HUES64 (cell line): Measurements from ENCODE around the gene RECQL5.
"Not testable (repeated sequence)": the region's sequence is repeated elsewhere in the genome, so short reads cannot be mapped to it uniquely, and the experiment has no call there.

Experiments used
- H3K27ac ChIP-seq: 2 replicates; pipeline ENCODE4 v1.7.0; 2013; ENCODE audit warnings: low read depth, low read length, inconsistent platforms
- H3K27me3 ChIP-seq: 2 replicates; pipeline ENCODE4 v1.6.1; 2013; ENCODE audit warnings: mild to moderate bottlenecking, low read length; ENCODE audit not compliant: insufficient read depth
- H3K36me3 ChIP-seq: 2 replicates; pipeline ENCODE4 v1.6.1; 2013; ENCODE audit warnings: mild to moderate bottlenecking, low read length; ENCODE audit not compliant: insufficient read depth
- H3K4me1 ChIP-seq: 2 replicates; pipeline ENCODE4 v1.6.1; 2013; ENCODE audit warnings: mild to moderate bottlenecking, low read length, moderate library complexity; ENCODE audit not compliant: insufficient read depth
- H3K4me3 ChIP-seq: 2 replicates; pipeline ENCODE4 v1.5.1; 2013; ENCODE audit warnings: mild to moderate bottlenecking, low read length, moderate library complexity
- H3K9ac ChIP-seq: 2 replicates; pipeline ENCODE4 v1.6.1; 2013; ENCODE audit warnings: mild to moderate bottlenecking, low read depth, low read length
- H3K9me3 ChIP-seq: 2 replicates; pipeline ENCODE4 v1.6.1; 2013; ENCODE audit warnings: low read depth, low read length; ENCODE audit not compliant: insufficient read depth
- WGBS: fragments of 150-250, 120-280 bp; methylation state at CpG from one replicate; pipeline ENCODE4 v1.1.7; 2013; ENCODE audit warnings: missing lambda C conversion rate; 5-methylcytosine and 5-hydroxymethylcytosine counted together

The RECQL5 gene

DNA sequence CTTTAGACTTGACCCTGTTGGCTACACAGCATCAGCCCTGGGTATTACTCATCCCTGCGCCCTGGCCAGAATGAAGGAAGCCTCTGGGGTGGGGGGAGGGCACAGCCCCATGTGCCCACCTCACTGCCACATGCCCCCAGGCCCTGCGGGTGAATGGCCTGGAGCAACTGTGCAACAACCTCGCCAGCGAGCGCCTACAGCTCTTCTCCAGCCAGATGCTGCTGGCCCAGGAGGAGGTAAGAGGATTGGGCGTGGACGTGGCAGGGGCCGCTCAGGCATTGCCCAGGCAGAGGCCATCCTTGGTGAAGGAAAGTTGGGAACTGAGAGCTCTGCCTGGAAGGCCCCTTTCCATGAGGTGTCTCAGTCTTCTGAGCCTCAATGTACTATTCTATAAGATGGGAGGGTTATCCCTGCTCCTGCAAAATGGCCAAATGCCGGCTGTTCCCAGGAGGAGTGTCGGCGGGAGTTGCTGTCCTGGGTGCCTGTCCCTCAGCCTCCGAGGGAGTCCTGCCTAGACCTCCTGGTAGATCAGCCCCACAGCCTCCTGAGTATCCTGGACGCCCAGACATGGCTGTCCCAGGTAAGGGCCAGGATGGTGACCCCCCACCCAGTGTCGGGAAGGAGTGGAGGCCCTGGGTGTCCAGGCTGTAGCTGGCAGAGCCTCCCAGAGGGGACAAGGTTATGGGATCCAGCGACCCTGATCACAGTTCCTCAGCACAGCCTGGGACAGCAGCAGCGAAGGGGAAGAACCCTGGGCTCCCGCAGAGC is 70.5 kb downstream of the RECQL5 start:
- H3K9me3 ChIP-seq, result no peaks in the 10 kb centered on the region
- H3K36me3 ChIP-seq, result no peaks in the 10 kb centered on the region
- no peak overlapping the region for H3K4me3 ChIP-seq
- no peak overlapping the region for H3K27ac ChIP-seq
- no peak overlapping the region for H3K9ac ChIP-seq
- H3K27me3 ChIP-seq, result no peaks in the 10 kb centered on the region
- no peaks in the 10 kb centered on the region for H3K4me1 ChIP-seq
- 91% methylated on average over 17 of the region's 17 CpGs for WGBS

DNA sequence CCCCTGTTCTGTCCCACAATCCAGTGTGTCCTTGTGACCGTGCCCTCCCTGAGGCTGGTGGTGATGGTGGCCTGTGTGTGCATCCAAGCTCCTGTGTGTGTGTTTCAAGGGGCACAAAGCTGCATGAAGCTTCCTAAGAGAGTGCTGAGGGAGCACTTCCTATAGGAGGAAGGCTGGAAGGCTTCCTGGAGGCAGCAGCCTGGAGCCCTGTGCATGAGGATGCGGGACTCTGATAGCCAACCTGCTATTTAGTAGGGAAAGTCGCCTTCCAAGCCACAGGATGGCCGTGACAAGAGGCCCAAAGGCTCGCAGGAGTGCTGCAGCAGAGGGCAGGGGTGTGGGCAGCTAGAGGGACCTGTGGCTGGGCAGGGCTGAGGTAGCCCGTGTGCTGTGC is 71.0 kb downstream of the RECQL5 start:
- Histone ChIP-seq H3K9me3 (no peaks in the 10 kb centered on the region), H3K27ac (no peak overlapping the region), H3K4me3 (no peak overlapping the region), H3K36me3 (no peaks in the 10 kb centered on the region), H3K9ac (no peak overlapping the region), H3K27me3 (no peaks in the 10 kb centered on the region), H3K4me1 (no peaks in the 10 kb centered on the region)
- 89% methylated on average over 6 of the region's 6 CpGs for WGBS

DNA sequence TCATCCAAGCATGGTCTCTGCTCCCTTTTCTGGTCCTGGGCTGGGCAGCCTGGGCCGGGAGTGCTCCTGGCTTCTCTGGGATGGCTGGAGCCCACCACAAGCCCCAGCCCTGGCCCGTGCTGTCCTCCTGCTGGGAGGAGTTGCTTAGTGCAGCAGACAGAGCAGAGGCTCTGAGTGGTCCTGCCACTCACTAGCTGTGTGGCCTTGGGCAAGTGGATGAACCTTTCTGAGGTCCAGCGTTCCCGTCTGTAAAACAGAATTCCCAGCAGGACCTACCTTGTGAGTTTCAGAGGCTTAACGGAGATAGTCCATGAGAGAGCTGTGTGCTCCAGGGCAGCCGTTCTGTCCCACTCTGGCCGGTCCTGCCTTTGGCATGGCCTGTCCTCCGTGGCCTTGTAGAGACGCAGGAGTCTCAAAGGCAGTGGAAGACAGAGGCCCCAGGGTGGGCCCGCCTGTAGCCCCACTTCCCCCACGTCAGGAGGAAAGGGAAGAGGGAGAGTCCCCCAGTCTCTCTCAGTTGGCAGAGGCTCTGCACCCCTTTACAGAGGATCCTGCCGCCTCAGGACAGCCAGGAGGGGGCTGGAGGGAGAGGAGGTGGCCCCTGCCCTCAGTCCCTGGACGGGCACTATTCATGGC is 71.6 kb downstream of the RECQL5 start:
- H3K9me3 ChIP-seq, result no peaks in the 10 kb centered on the region
- H3K27ac ChIP-seq, result no peak overlapping the region
- peaks cover under 1% of the 10 kb centered on the region; the same call in 1 of the 2 replicates for H3K27me3 ChIP-seq
- no peak overlapping the region for H3K4me3 ChIP-seq
- no peaks in the 10 kb centered on the region for H3K36me3 ChIP-seq
- WGBS, result 86% methylated on average over 13 of the region's 13 CpGs
- no peaks in the 10 kb centered on the region for H3K4me1 ChIP-seq
- H3K9ac ChIP-seq, result no peak overlapping the region

DNA sequence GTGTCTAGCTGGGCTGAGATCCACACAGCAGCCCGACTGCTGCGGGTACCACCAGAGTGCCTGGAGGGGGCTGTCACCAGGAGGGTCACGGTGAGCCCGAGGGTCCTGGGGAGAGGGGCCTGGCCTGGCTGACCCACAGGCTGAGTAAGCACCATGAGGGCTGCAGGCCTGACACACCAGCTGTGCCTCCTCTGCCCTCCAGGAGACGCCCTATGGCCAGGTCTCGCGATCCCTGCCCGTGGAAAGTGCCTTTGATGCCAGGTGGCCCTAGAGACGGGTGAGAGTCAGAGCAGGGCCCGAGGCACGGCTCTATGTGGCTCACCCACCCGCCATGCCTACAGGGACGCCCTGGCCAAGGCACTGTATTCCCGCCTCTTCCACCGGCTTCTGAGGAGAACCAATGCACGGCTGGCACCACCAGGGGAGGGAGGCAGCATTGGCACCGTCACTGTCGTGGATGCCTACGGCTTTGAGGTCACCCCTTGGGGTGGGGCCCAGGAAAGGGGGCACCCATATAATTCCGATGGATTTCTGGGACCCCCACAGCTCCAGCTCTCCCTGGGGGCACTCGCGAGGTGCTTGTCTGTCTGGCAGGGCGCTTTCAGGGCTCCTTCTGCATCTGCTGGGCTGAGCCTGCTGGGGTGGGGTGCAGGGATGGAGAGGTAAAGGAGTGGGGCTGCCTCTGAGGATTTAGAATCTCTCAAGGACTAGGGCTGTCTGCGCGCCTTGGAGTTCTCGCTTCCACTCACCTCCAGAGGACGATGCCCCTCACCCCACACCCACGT is 72.3 kb downstream of the RECQL5 start:
- H3K27me3 ChIP-seq, result peaks cover 7% of the 10 kb centered on the region
- H3K36me3 ChIP-seq, result no peaks in the 10 kb centered on the region
- H3K4me1 ChIP-seq, result no peaks in the 10 kb centered on the region
- no peak overlapping the region for H3K27ac ChIP-seq
- H3K9me3 ChIP-seq, result no peaks in the 10 kb centered on the region
- WGBS, result 89% methylated on average over 28 of the region's 28 CpGs
- no peak overlapping the region for H3K9ac ChIP-seq
- H3K4me3 ChIP-seq, result no peak overlapping the region

DNA sequence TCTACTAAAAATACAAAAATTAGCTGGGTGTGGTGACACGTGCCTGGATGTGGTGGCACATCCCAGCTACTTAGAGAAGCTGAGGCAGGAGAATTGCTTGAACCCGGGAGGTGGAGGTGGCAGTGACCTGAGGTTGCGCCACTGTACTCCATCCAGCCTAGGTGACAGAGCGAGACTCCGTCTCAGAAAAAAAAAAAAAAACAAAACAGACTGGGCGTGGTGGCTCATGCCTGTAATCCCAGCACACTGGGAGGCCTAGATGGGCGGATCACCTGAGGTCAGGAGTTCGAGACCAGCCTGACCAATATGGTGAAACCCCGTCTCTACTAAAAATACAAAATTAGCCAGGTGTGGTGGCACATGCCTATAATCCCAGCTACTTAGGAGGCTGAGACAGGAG is 73.5 kb downstream of the RECQL5 start:
- 94% methylated on average over 9 of the region's 9 CpGs for WGBS
- not testable (repeated sequence) for H3K4me3 ChIP-seq, H3K9ac ChIP-seq, H3K27ac ChIP-seq, H3K4me1 ChIP-seq, H3K36me3 ChIP-seq, H3K9me3 ChIP-seq
- H3K27me3 ChIP-seq, result peaks cover 16% of the 10 kb centered on the region

DNA sequence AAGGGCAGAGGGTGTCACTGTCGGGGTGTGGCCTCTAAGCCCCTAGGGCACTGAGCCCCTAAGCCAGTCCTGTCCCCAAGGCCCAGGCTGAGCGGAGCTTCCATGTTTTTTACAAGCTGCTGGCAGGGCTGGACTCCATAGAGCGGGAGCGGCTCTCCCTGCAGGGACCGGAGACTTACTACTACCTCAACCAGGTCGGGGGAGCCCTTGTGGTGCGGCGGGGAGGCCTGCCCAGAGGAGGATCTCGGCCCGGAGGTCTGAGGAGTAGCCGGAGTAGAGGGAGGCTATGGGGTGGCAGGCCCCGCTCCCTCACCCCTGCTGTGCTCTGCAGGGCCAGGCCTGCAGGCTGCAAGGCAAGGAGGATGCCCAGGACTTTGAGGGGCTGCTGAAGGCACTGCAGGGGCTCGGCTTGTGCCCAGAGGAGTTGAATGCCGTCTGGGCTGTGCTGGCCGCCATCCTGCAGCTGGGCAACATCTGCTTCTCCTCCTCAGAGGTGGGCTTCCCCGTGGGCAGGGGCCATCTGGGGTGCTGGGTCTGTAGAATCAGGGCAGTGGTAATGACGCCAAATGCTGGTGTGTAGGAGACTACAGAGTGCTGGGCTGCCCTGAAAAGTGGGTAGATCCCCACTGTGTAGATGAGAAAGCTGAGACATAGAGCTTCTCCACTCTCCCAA is 74.5 kb downstream of the RECQL5 start:
- peaks cover 25% of the 10 kb centered on the region for H3K27me3 ChIP-seq
- H3K9me3 ChIP-seq, result no peaks in the 10 kb centered on the region
- no peak overlapping the region for H3K4me3 ChIP-seq
- H3K27ac ChIP-seq, result no peak overlapping the region
- no peak overlapping the region for H3K9ac ChIP-seq
- H3K36me3 ChIP-seq, result no peaks in the 10 kb centered on the region
- 89% methylated on average over 16 of the region's 17 CpGs for WGBS
- peaks cover under 1% of the 10 kb centered on the region for H3K4me1 ChIP-seq

DNA sequence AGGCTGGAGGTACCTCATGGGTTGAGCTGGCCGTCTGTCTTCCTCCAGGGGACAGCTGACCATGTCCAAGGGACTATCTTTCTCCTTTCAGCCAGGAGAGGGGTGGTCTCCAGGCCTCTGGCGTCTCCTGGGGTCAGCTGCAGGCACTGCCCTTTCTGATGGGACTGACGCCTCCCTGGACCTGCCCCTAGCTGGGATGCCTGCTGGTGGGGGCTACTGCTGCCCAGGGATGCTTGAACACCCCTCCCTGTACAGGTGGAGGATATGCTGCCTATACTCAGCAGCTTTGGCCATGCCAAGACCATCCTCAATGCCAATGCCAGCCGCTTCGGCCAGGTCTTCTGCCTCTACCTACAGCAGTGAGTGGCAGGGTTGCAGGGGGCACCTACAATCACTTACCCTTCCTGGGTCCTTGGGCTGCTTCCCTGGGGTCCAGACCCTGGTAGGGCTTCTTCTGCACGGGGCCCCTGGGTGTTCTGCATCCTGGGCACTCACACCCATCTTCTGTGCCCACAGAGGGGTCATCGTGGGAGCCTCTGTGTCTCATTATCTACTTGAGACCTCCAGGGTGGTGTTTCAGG is 75.1 kb downstream of the RECQL5 start:
- Histone ChIP-seq H3K36me3 (no peaks in the 10 kb centered on the region), H3K4me1 (peaks cover 4% of the 10 kb centered on the region), H3K9me3 (no peaks in the 10 kb centered on the region), H3K27me3 (peaks cover 31% of the 10 kb centered on the region), H3K27ac (no peak overlapping the region), H3K4me3 (no peak overlapping the region), H3K9ac (no peak overlapping the region)
- 87% methylated on average over 7 of the region's 7 CpGs for WGBS

DNA sequence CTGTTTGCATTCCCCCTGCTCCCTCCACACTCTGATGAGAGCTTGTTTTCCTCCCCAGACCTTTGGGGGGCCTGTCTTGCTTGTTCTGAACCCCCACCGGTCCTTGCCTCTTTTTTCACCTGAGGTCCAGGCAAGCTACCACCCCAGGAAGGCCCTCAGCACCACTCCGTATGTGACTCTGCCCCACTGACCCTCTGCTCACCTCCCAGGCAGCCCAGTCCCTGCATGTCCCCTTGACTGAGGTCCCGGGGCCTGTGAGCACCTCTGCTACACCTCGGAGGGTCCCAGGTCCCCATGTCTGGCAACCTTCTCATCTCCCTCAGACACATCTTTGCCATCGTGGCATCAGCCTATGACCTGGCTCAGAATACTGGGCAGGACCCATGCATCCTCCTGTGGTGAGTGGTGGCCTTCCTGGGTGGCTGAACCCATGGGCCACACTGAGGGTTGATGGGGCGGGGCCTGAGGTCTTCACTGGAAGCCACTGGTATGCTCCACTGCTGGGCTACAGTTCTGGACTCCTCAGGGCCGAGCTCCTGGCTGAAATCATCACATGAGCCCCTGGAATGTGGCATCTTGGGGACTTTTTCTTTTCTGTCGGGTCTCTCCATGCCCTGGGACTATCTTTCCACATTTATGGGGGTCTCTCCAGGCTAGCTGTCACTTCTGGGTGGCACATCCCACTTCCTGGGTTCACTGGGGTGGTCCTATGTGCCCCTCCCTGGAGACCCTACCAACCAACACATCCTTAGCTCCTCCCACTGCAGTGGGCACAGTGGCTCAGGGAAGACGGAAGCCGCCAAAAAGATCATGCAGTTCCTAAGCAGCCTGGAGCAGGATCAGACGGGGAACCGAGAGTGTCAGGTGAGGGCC is 75.9 kb downstream of the RECQL5 start:
- Histone ChIP-seq H3K36me3 (no peaks in the 10 kb centered on the region), H3K9me3 (0 out of 2 replicates have a peak, but pooled peaks cover under 1% of the 10 kb centered on the region), H3K27me3 (peaks cover 31% of the 10 kb centered on the region), H3K9ac (no peak overlapping the region), H3K4me3 (no peak overlapping the region), H3K27ac (no peak overlapping the region), H3K4me1 (peaks cover 4% of the 10 kb centered on the region)
- WGBS, result 88% methylated on average over 12 of the region's 12 CpGs

DNA sequence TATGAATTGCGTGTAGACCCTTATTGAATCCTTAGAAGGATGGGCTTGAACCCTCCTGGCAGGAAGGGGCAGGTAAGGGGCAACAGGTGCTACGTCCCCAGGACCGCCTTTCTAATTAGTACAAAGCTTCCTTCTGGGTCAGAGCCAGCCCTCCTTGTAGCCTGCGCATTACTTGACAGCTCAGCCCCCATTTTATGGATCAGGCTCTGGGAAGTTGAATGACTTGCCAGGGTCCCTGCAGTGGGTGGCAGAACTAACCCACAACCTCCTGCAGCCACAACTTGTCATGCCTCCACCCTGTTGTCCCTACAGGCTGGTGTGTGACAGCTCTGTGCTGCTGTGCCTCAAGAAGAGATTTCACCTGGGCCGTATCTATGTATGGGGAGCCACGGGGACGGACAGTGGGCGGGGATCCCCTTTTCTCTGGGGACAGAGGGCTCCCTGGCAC is 76.6 kb downstream of the RECQL5 start:
- 93% methylated on average over 8 of the region's 8 CpGs for WGBS
- H3K4me1 ChIP-seq, result peaks cover 4% of the 10 kb centered on the region
- H3K27me3 ChIP-seq, result peaks cover 31% of the 10 kb centered on the region
- H3K4me3 ChIP-seq, result no peak overlapping the region; the same call in 1 of the 2 replicates
- H3K36me3 ChIP-seq, result no peaks in the 10 kb centered on the region
- no peak overlapping the region for H3K27ac ChIP-seq
- peaks cover 5% of the 10 kb centered on the region; the same call in 1 of the 2 replicates for H3K9me3 ChIP-seq
- no peak overlapping the region for H3K9ac ChIP-seq

DNA sequence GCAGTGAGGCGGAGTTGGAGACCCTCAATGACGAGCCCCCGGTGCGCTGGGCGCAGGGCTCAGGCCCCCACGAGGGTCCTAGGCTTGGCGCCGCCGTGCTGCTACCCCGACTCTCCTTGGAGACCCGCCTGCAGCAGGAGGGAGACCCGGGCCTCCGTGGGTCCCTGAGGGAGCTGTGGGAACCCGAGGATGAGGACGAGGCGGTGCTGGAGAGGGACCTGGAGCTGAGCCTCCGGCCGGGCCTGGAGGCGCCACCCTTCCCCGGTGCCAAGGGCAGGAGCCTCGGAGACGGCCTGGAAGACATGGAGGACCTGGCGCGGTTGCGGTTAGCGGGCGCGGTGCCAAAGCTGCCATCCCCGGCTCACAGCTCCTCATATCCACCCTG is 77.0 kb downstream of the RECQL5 start:
- Histone ChIP-seq H3K4me1 (peaks cover 4% of the 10 kb centered on the region), H3K36me3 (no peaks in the 10 kb centered on the region), H3K27ac (no peak overlapping the region), H3K4me3 (peak overlapping the region; percentile 60), H3K9ac (peak overlapping the region; percentile 59; the same call in 1 of the 2 replicates), H3K9me3 (peaks cover 5% of the 10 kb centered on the region; the same call in 1 of the 2 replicates), H3K27me3 (peaks cover 31% of the 10 kb centered on the region)
- 85% methylated on average over 29 of the region's 29 CpGs for WGBS
